ENCODE results near the gene PPARG. TPM values are rescaled to one million over a fixed set of nuclear protein-coding genes. Genes with fewer than 3 reads are reported as not detected.
A peak's percentile ranks its signal among the peaks of the same experiment; 100 is the strongest.

Gene PPARG
- total and polyA plus RNA-seq, 3 experiments from 2014 or later, result 0.66 to 0.74 TPM; not detected in 1

- H3K9me3 Mint-ChIP-seq, result no peaks in the 10 kb centered on the region
- Histone ChIP-seq H3K4me1 (ENCODE audit: insufficient read depth, low read length) (no peaks in the 10 kb centered on the region), H3K36me3 (ENCODE audit: insufficient read depth, low read length) (no peaks in the 10 kb centered on the region), H3K27me3 (ENCODE audit: insufficient read depth, low read length, poor library complexity, severe bottlenecking) (no peaks in the 10 kb centered on the region), H3K9me3 (ENCODE audit: low read length) (no peaks in the 10 kb centered on the region), H3K27ac (ENCODE audit: low read depth, low read length) (no peak overlapping the region), H3K4me3 (ENCODE audit: low read length) (no peak overlapping the region)
- H3K4me1 Mint-ChIP-seq, result peaks cover 10 to 13% (median 13%) of the 10 kb centered on the region in 3 donors
- no peaks in the 10 kb centered on the region for H3K36me3 Mint-ChIP-seq
- ChIA-PET POLR2A (no interaction called here), CTCF (no interaction called here)
- H3K4me3 Mint-ChIP-seq, result no peak overlapping the region
- DNase-seq, result no peak
- peaks cover 7 to 13% of the 10 kb centered on the region in 2 donors for H3K27me3 Mint-ChIP-seq
- no peak overlapping the region for H3K27ac Mint-ChIP-seq
These were observed 110.4 kb downstream of the PPARG start for GRCh38 chr3:12399226-12399625.

- H3K4me1 ChIP-seq (ENCODE audit: insufficient read depth, low read length), result no peaks in the 10 kb centered on the region
- no peaks in the 10 kb centered on the region for H3K9me3 ChIP-seq (ENCODE audit: low read length)
- Mint-ChIP-seq H3K4me3 (no peak overlapping the region), H3K9me3 (no peaks in the 10 kb centered on the region), H3K36me3 (no peaks in the 10 kb centered on the region), H3K27me3 (peaks cover 4 to 13% of the 10 kb centered on the region in 2 donors), H3K4me1 (peaks cover 2% of the 10 kb centered on the region in 3 donors), H3K27ac (no peak overlapping the region)
- DNase-seq, result no peak
- no peaks in the 10 kb centered on the region for H3K27me3 ChIP-seq (ENCODE audit: insufficient read depth, low read length, poor library complexity, severe bottlenecking)
- H3K36me3 ChIP-seq (ENCODE audit: insufficient read depth, low read length), result no peaks in the 10 kb centered on the region
- ChIA-PET POLR2A (no interaction called here), CTCF (interaction anchor here (1.6 kb wide), 1 partner anchor 13 kb away, joined by 4 read pairs; no protein-coding TSS in a partner anchor)
- H3K4me3 ChIP-seq (ENCODE audit: low read length), result no peak overlapping the region
- H3K27ac ChIP-seq (ENCODE audit: low read depth, low read length), result no peak overlapping the region
These were observed 111.8 kb downstream of the PPARG start for GRCh38 chr3:12400616-12401194.

- Mint-ChIP-seq H3K27me3 (peaks cover 4 to 18% of the 10 kb centered on the region in 2 donors), H3K4me1 (peaks cover 0 to 1% (median 0%) of the 10 kb centered on the region in 3 donors), H3K27ac (no peak overlapping the region), H3K9me3 (no peaks in the 10 kb centered on the region), H3K4me3 (no peak overlapping the region), H3K36me3 (no peaks in the 10 kb centered on the region)
- no peaks in the 10 kb centered on the region for H3K9me3 ChIP-seq (ENCODE audit: low read length)
- H3K27me3 ChIP-seq (ENCODE audit: insufficient read depth, low read length, poor library complexity, severe bottlenecking), result no peaks in the 10 kb centered on the region
- H3K27ac ChIP-seq (ENCODE audit: low read depth, low read length), result no peak overlapping the region
- POLR2A ChIA-PET, result no interaction called here
- CTCF ChIA-PET, result interaction anchor here (1.6 kb wide), 1 partner anchor 14 kb away, joined by 4 read pairs; no protein-coding TSS in a partner anchor
- no peak overlapping the region for H3K4me3 ChIP-seq (ENCODE audit: low read length)
- no peaks in the 10 kb centered on the region for H3K36me3 ChIP-seq (ENCODE audit: insufficient read depth, low read length)
- DNase-seq, result no peak
- no peaks in the 10 kb centered on the region for H3K4me1 ChIP-seq (ENCODE audit: insufficient read depth, low read length)
These were observed 112.3 kb downstream of the PPARG start for GRCh38 chr3:12401208-12401607.

- Histone ChIP-seq H3K36me3 (ENCODE audit: insufficient read depth, low read length) (no peaks in the 10 kb centered on the region), H3K27ac (ENCODE audit: low read depth, low read length) (no peak overlapping the region), H3K27me3 (ENCODE audit: insufficient read depth, low read length, poor library complexity, severe bottlenecking) (no peaks in the 10 kb centered on the region), H3K4me1 (ENCODE audit: insufficient read depth, low read length) (no peaks in the 10 kb centered on the region), H3K9me3 (ENCODE audit: low read length) (no peaks in the 10 kb centered on the region), H3K4me3 (ENCODE audit: low read length) (no peak overlapping the region)
- POLR2A ChIA-PET, result no interaction called here
- H3K36me3 Mint-ChIP-seq, result no peaks in the 10 kb centered on the region
- peak overlapping the region in 2 of 7 donors; percentile 20 to 30 for H3K4me3 Mint-ChIP-seq
- DNase-seq, result no peak
- H3K27ac Mint-ChIP-seq, result peak overlapping the region in 1 of 8 donors; percentile 21
- no peaks in the 10 kb centered on the region for H3K9me3 Mint-ChIP-seq
- CTCF ChIA-PET, result no interaction called here
- peaks cover 0 to 1% (median 0%) of the 10 kb centered on the region in 3 donors for H3K4me1 Mint-ChIP-seq
- peaks cover 0 to 11% of the 10 kb centered on the region in 2 donors for H3K27me3 Mint-ChIP-seq
These were observed 116.8 kb downstream of the PPARG start for GRCh38 chr3:12405432-12406272.

- no peak for DNase-seq
- H3K27me3 Mint-ChIP-seq, result peaks cover 2 to 21% of the 10 kb centered on the region in 2 donors
- ChIA-PET POLR2A (no interaction called here), CTCF (no interaction called here)
- no peak overlapping the region for H3K27ac ChIP-seq (ENCODE audit: low read depth, low read length)
- H3K4me1 ChIP-seq (ENCODE audit: insufficient read depth, low read length), result no peaks in the 10 kb centered on the region
- H3K27ac Mint-ChIP-seq, result no peak overlapping the region
- no peaks in the 10 kb centered on the region for H3K36me3 ChIP-seq (ENCODE audit: insufficient read depth, low read length)
- no peaks in the 10 kb centered on the region for H3K27me3 ChIP-seq (ENCODE audit: insufficient read depth, low read length, poor library complexity, severe bottlenecking)
- H3K4me3 Mint-ChIP-seq, result no peak overlapping the region
- H3K9me3 Mint-ChIP-seq, result no peaks in the 10 kb centered on the region
- H3K36me3 Mint-ChIP-seq, result no peaks in the 10 kb centered on the region
- no peak overlapping the region for H3K4me3 ChIP-seq (ENCODE audit: low read length)
- no peaks in the 10 kb centered on the region for H3K9me3 ChIP-seq (ENCODE audit: low read length)
- H3K4me1 Mint-ChIP-seq, result peaks cover 0 to 1% (median 0%) of the 10 kb centered on the region in 3 donors
These were observed 120.3 kb downstream of the PPARG start for GRCh38 chr3:12408984-12409683.

- Histone ChIP-seq H3K36me3 (ENCODE audit: insufficient read depth, low read length) (no peaks in the 10 kb centered on the region), H3K4me3 (ENCODE audit: low read length) (no peak overlapping the region), H3K27ac (ENCODE audit: low read depth, low read length) (no peak overlapping the region), H3K27me3 (ENCODE audit: insufficient read depth, low read length, poor library complexity, severe bottlenecking) (no peaks in the 10 kb centered on the region), H3K4me1 (ENCODE audit: insufficient read depth, low read length) (no peaks in the 10 kb centered on the region), H3K9me3 (ENCODE audit: low read length) (no peaks in the 10 kb centered on the region)
- DNase-seq, result no peak
- no peaks in the 10 kb centered on the region for H3K36me3 Mint-ChIP-seq
- no peak overlapping the region for H3K4me3 Mint-ChIP-seq
- peaks cover 2 to 21% of the 10 kb centered on the region in 2 donors for H3K27me3 Mint-ChIP-seq
- H3K4me1 Mint-ChIP-seq, result peaks cover 0 to 1% (median 0%) of the 10 kb centered on the region in 3 donors
- H3K9me3 Mint-ChIP-seq, result no peaks in the 10 kb centered on the region
- ChIA-PET POLR2A (no interaction called here), CTCF (no interaction called here)
- H3K27ac Mint-ChIP-seq, result no peak overlapping the region
These were observed 121.1 kb downstream of the PPARG start for GRCh38 chr3:12409684-12410596.

GRCh38 chr3:12413721-12414255 lies 124.9 kb downstream of the PPARG start:
- H3K9me3 Mint-ChIP-seq, result no peaks in the 10 kb centered on the region
- Histone ChIP-seq H3K27me3 (ENCODE audit: insufficient read depth, low read length, poor library complexity, severe bottlenecking) (no peaks in the 10 kb centered on the region), H3K27ac (ENCODE audit: low read depth, low read length) (no peak overlapping the region), H3K36me3 (ENCODE audit: insufficient read depth, low read length) (no peaks in the 10 kb centered on the region), H3K9me3 (ENCODE audit: low read length) (no peaks in the 10 kb centered on the region), H3K4me3 (ENCODE audit: low read length) (no peak overlapping the region), H3K4me1 (ENCODE audit: insufficient read depth, low read length) (no peaks in the 10 kb centered on the region)
- peaks cover 2 to 13% of the 10 kb centered on the region in 2 donors for H3K27me3 Mint-ChIP-seq
- POLR2A ChIA-PET, result no interaction called here
- H3K36me3 Mint-ChIP-seq, result no peaks in the 10 kb centered on the region
- H3K27ac Mint-ChIP-seq, result no peak overlapping the region
- no peaks in the 10 kb centered on the region for H3K4me1 Mint-ChIP-seq
- no peak for DNase-seq
- CTCF ChIA-PET, result no interaction called here
- no peak overlapping the region for H3K4me3 Mint-ChIP-seq
